Keratinocyte (primary cell): Measurements from ENCODE around the gene THAP6. TPM values are rescaled to one million over a fixed set of nuclear protein-coding genes. Genes with fewer than 3 reads are reported as not detected.

Source experiments
- DNase-seq: peaks from one replicate; pipeline ENCODE4 v3.0.0-alpha.2; 2011; ENCODE audit warnings: low read depth, missing footprints, low spot score
- FAIRE-seq: peaks from 2 replicates; lab custom pipeline; 2011; peaks lifted over from hg19 to GRCh38; lab: Jason Lieb, UNC
- H2AFZ ChIP-seq: 2 replicates; pipeline ENCODE4 v1.6.0; 2012; ENCODE audit warnings: low read length, control low read depth, inconsistent platforms; ENCODE audit not compliant: control insufficient read depth
- H3K27ac ChIP-seq: 2 replicates; pipeline ENCODE4 v1.5.1; 2011; ENCODE audit warnings: low read length; ENCODE audit not compliant: control insufficient read depth, insufficient read depth
- H3K27me3 ChIP-seq: 3 replicates; pipeline ENCODE4 v1.6.0; 2011; ENCODE audit warnings: low read length; ENCODE audit not compliant: control insufficient read depth, insufficient read depth; ENCODE audit errors: extremely low read depth
- H3K36me3 ChIP-seq, 2 experiments: 2 replicates in 1 of 2; 3 replicates in 1 of 2; pipeline ENCODE4 v1.5.1; 2011; ENCODE audit warnings: low read length in 2 of 2, mild to moderate bottlenecking in 1 of 2; ENCODE audit not compliant: control insufficient read depth in 2 of 2, insufficient read depth in 2 of 2; ENCODE audit errors: extremely low read depth in 1 of 2
- H3K4me1 ChIP-seq: 3 replicates; pipeline ENCODE4 v1.5.1; 2011; ENCODE audit warnings: low read length; ENCODE audit not compliant: control insufficient read depth, insufficient read depth; ENCODE audit errors: extremely low read depth
- H3K4me2 ChIP-seq: 3 replicates; pipeline ENCODE4 v1.6.0; 2011; ENCODE audit warnings: low read depth, low read length; ENCODE audit not compliant: control insufficient read depth, insufficient read depth; ENCODE audit errors: extremely low read depth
- H3K4me3 ChIP-seq, 3 experiments: fragments of 200-600 bp in 1 of 3; sonication (generic) in 1 of 3; 2 replicates in 2 of 3; 3 replicates in 1 of 3; pipeline ENCODE4 v1.5.1; 2011 to 2016; ENCODE audit warnings: low read length in 3 of 3, mild to moderate bottlenecking in 3 of 3, control low read depth in 2 of 3, inconsistent platforms in 1 of 3, low read depth in 1 of 3, mixed read lengths in 1 of 3, mixed run types in 1 of 3, moderate library complexity in 1 of 3; ENCODE audit not compliant: control insufficient read depth in 2 of 3, insufficient read depth in 2 of 3; ENCODE audit errors: extremely low read depth in 1 of 3
- H3K79me2 ChIP-seq: 2 replicates; pipeline ENCODE4 v1.6.0; 2012; ENCODE audit warnings: low read length; ENCODE audit not compliant: control insufficient read depth, insufficient read depth
- H3K9ac ChIP-seq: 3 replicates; pipeline ENCODE4 v1.6.0; 2011; ENCODE audit warnings: low read length; ENCODE audit not compliant: control insufficient read depth, insufficient read depth; ENCODE audit errors: extremely low read depth
- H3K9me1 ChIP-seq: 3 replicates; pipeline ENCODE4 v1.6.0; 2011; ENCODE audit warnings: low read length; ENCODE audit not compliant: control insufficient read depth, insufficient read depth; ENCODE audit errors: extremely low read depth
- H3K9me3 ChIP-seq: 2 replicates; pipeline ENCODE4 v1.5.1; 2012; ENCODE audit warnings: low read depth, low read length; ENCODE audit not compliant: control insufficient read depth
- H4K20me1 ChIP-seq: 3 replicates; pipeline ENCODE4 v1.6.0; 2011; ENCODE audit warnings: low read length; ENCODE audit not compliant: control insufficient read depth, insufficient read depth; ENCODE audit errors: extremely low read depth
- CTCF ChIP-seq, 3 experiments: IDR thresholded peaks in 1 of 3; conservative IDR thresholded peaks in 1 of 3; optimal IDR thresholded peaks in 1 of 3; 2 replicates in 2 of 3; 3 replicates in 1 of 3; pipeline versions ENCODE3 to v1.5.1; 2011; ENCODE audit warnings: low read length in 3 of 3, mild to moderate bottlenecking in 3 of 3, moderate library complexity in 2 of 3, control low read depth in 1 of 3, inconsistent platforms in 1 of 3; ENCODE audit not compliant: insufficient read depth in 2 of 3; ENCODE audit errors: extremely low read depth in 1 of 3
- EZH2 ChIP-seq: IDR thresholded peaks from one replicate; pipeline ENCODE4 v1.6.1; 2012; ENCODE audit warnings: inconsistent platforms, mild to moderate bottlenecking, low read length, moderate library complexity
- dilution Hi-C: fragments of 300-500 bp; cut with MboI; formaldehyde crosslinking; loops from one replicate; pipeline ENCODE4 v1.7.0; 2020; ENCODE audit warnings: low sequenced_read_pairs; ENCODE audit not compliant: extremely low pct_ligation_motif_present
- polyA plus RNA-seq, 5 experiments: library from polyadenylated mRNA; depleted of rRNA in 3 of 5; stranded (reverse) in 3 of 5; stranded (forward) in 1 of 5; unstranded in 1 of 5; fragments of >200 nt; gene quantifications; 1 replicate in 1 of 5; 2 replicates in 3 of 5; 3 replicates in 1 of 5; pipeline versions ENCODE4 v1.2.1 to v1.2.3, GENCODE V29; 2011 to 2012; ENCODE audit warnings: missing spikeins in 2 of 5, low read depth in 1 of 5, low replicate concordance in 1 of 5

THAP6 gene
- polyA plus RNA-seq, 1 donor (not counting 4 experiments of a cell fraction or from before 2014, with no cell fraction given), result 11.9 TPM

GRCh38 chr4:75470738-75471137 lies 43.5 kb upstream of the THAP6 start:
- dilution Hi-C loops, result no loop called here
- no peak overlapping the region for H2AFZ ChIP-seq
- no peaks in the 10 kb centered on the region for H3K4me1 ChIP-seq
- no peak for FAIRE-seq
- H3K4me3 ChIP-seq, result no peak overlapping the region
- H3K79me2 ChIP-seq, result no peaks in the 10 kb centered on the region
- H3K9me1 ChIP-seq, result no peaks in the 10 kb centered on the region
- H3K27me3 ChIP-seq, result no peaks in the 10 kb centered on the region
- no peak overlapping the region for H3K4me2 ChIP-seq
- H4K20me1 ChIP-seq, result no peaks in the 10 kb centered on the region
- no peak overlapping the region for H3K9ac ChIP-seq
- TF ChIP-seq CTCF (optimal IDR thresholded peaks at IDR 0.05 in 1 of 3, IDR thresholded peaks at IDR 0.05 in 1 of 3, conservative IDR thresholded peaks at IDR 0.05 in 1 of 3; ENCODE audit: extremely low read depth in 1 of 3, insufficient read depth in 2 of 3, low read length in 3 of 3), result no peak
- no peak for TF ChIP-seq EZH2
- peaks cover 0 to 3% of the 10 kb centered on the region in 2 experiments for H3K36me3 ChIP-seq
- no peak for DNase-seq
- no peak overlapping the region for H3K27ac ChIP-seq
- H3K9me3 ChIP-seq, result no peaks in the 10 kb centered on the region

- H3K27me3 ChIP-seq, result no peaks in the 10 kb centered on the region
- no peak overlapping the region for H3K27ac ChIP-seq
- peaks cover 3 to 11% of the 10 kb centered on the region in 2 experiments for H3K36me3 ChIP-seq
- H3K4me2 ChIP-seq, result no peak overlapping the region
- no peaks in the 10 kb centered on the region for H3K4me1 ChIP-seq
- no peaks in the 10 kb centered on the region for H4K20me1 ChIP-seq
- no peaks in the 10 kb centered on the region for H3K79me2 ChIP-seq
- dilution Hi-C loops, result no loop called here
- no peak for FAIRE-seq
- no peak for TF ChIP-seq CTCF (optimal IDR thresholded peaks at IDR 0.05 in 1 of 3, IDR thresholded peaks at IDR 0.05 in 1 of 3, conservative IDR thresholded peaks at IDR 0.05 in 1 of 3; ENCODE audit: extremely low read depth in 1 of 3, insufficient read depth in 2 of 3, low read length in 3 of 3)
- TF ChIP-seq EZH2, result no peak
- H3K9me1 ChIP-seq, result no peaks in the 10 kb centered on the region
- H2AFZ ChIP-seq, result no peak overlapping the region
- H3K4me3 ChIP-seq, result no peak overlapping the region
- no peak overlapping the region for H3K9ac ChIP-seq
- no peaks in the 10 kb centered on the region for H3K9me3 ChIP-seq
- DNase-seq, result no peak
Observed at GRCh38 chr4:75477201-75477600, 37.1 kb upstream of the THAP6 start.
